SK-N-SH treated with all-trans-retinoic acid at 6 μM for 48 hours (cell line): ENCODE results near the gene ROBO1.

ENCODE experiments used
- ATAC-seq: fragments of 200-7000 bp; cut with Tn5 transposase; 3 replicates; pipeline ENCODE4 v1.9.1; 2020; ENCODE audit warnings: mild to moderate bottlenecking, moderate library complexity
- ARNTL ChIP-seq: fragments of 450-650 bp; formaldehyde crosslinking; IDR thresholded peaks from 2 replicates; pipeline ENCODE4 v1.5.0; 2020; ENCODE audit warnings: low read depth, mild to moderate bottlenecking, moderate library complexity, borderline replicate concordance
- BACH2 ChIP-seq: fragments of 250-450 bp; sonication (Bioruptor Pico); IDR thresholded peaks from 2 replicates; pipeline ENCODE4 v1.9.0; 2021; ENCODE audit warnings: mild to moderate bottlenecking, borderline replicate concordance
- CREB5 ChIP-seq: fragments of 250-450 bp; sonication (Bioruptor Pico); IDR thresholded peaks from 2 replicates; pipeline ENCODE4 v1.5.1; 2020; ENCODE audit warnings: low read depth, mild to moderate bottlenecking, moderate library complexity
- CSDC2 ChIP-seq: fragments of 250-450 bp; sonication (Bioruptor Pico); IDR thresholded peaks from 2 replicates; pipeline ENCODE4 v1.5.0; 2020; ENCODE audit warnings: mild to moderate bottlenecking, moderate library complexity
- ESRRG ChIP-seq: fragments of 250-450 bp; sonication (Bioruptor Pico); IDR thresholded peaks from 2 replicates; pipeline ENCODE4 v1.6.1; 2021; ENCODE audit warnings: mild to moderate bottlenecking
- GLIS3 ChIP-seq: fragments of 250-450 bp; sonication (Bioruptor Pico); IDR thresholded peaks from 2 replicates; pipeline ENCODE4 v1.5.0; 2020; ENCODE audit warnings: mild to moderate bottlenecking, moderate library complexity
- ISL1 ChIP-seq: fragments of 250-450 bp; sonication (Bioruptor Pico); IDR thresholded peaks from 2 replicates; pipeline ENCODE4 v2.1.2; 2022; ENCODE audit warnings: mild to moderate bottlenecking, moderate library complexity
- OSR1 ChIP-seq: fragments of 250-450 bp; sonication (Bioruptor Pico); IDR thresholded peaks from 2 replicates; pipeline ENCODE4 v1.8.0; 2022; ENCODE audit warnings: moderate library complexity, mild to moderate bottlenecking, inconsistent platforms
- PATZ1 ChIP-seq: fragments of 250-450 bp; sonication (Bioruptor Pico); IDR thresholded peaks from 2 replicates; pipeline ENCODE4 v1.8.0; 2020; ENCODE audit warnings: mild to moderate bottlenecking, moderate library complexity, borderline replicate concordance
- POU6F1 ChIP-seq: fragments of 250-450 bp; sonication (Bioruptor Pico); IDR thresholded peaks from 2 replicates; pipeline ENCODE4 v1.8.0; 2021; ENCODE audit warnings: low read depth, mild to moderate bottlenecking, moderate library complexity, borderline replicate concordance
- PPARA ChIP-seq: fragments of 250-450 bp; sonication (Bioruptor Pico); IDR thresholded peaks from 2 replicates; pipeline ENCODE4 v1.5.0; 2020; ENCODE audit warnings: mild to moderate bottlenecking, borderline replicate concordance
- SNAI2 ChIP-seq: fragments of 250-450 bp; sonication (Bioruptor Pico); IDR thresholded peaks from 2 replicates; pipeline ENCODE4 v1.5.0; 2020; ENCODE audit warnings: mild to moderate bottlenecking, moderate library complexity
- TOX ChIP-seq: fragments of 250-450 bp; sonication (Bioruptor Pico); IDR thresholded peaks from 2 replicates; pipeline ENCODE4 v1.8.0; 2021; ENCODE audit warnings: mild to moderate bottlenecking, moderate library complexity, borderline replicate concordance
- TSHZ2 ChIP-seq: fragments of 250-450 bp; sonication (Bioruptor Pico); IDR thresholded peaks from 2 replicates; pipeline ENCODE4 v1.5.0; 2020; ENCODE audit warnings: mild to moderate bottlenecking, moderate library complexity
- ZC3H10 ChIP-seq: fragments of 250-450 bp; sonication (Bioruptor Pico); IDR thresholded peaks from 2 replicates; pipeline ENCODE4 v1.5.1; 2021; ENCODE audit warnings: mild to moderate bottlenecking, moderate library complexity
- ZFP3 ChIP-seq: fragments of 250-450 bp; sonication (Bioruptor Pico); IDR thresholded peaks from 2 replicates; pipeline ENCODE4 v1.5.0; 2020; ENCODE audit warnings: mild to moderate bottlenecking, moderate library complexity
- ZFP30 ChIP-seq: fragments of 450-650 bp; formaldehyde crosslinking; IDR thresholded peaks from 2 replicates; pipeline ENCODE4 v1.5.0; 2022; ENCODE audit warnings: mild to moderate bottlenecking, moderate library complexity
- ZNF565 ChIP-seq: fragments of 450-650 bp; formaldehyde crosslinking; conservative IDR thresholded peaks from 2 replicates; pipeline ENCODE4 v1.5.0; 2020; ENCODE audit warnings: low read depth, mild to moderate bottlenecking, moderate library complexity
- ZNF70 ChIP-seq: fragments of 450-650 bp; formaldehyde crosslinking; IDR thresholded peaks from 2 replicates; pipeline ENCODE4 v1.5.0; 2020; ENCODE audit warnings: mild to moderate bottlenecking, moderate library complexity
- ZNF8 ChIP-seq: fragments of 450-650 bp; formaldehyde crosslinking; IDR thresholded peaks from 2 replicates; pipeline ENCODE4 v1.5.0; 2020; ENCODE audit warnings: mild to moderate bottlenecking, moderate library complexity

The ROBO1 gene

GRCh38 chr3:79012946-79013362 is 754.8 kb downstream of the ROBO1 start:
- TF ChIP-seq OSR1 (CRISPR knock-in tag) (no peak), POU6F1 (no peak), CSDC2 (no peak)
- TF ChIP-seq, all 23 proteins: peak for 0
- ATAC-seq, result no peak

- TF ChIP-seq ZNF70 (CRISPR knock-in tag) (no peak), PATZ1 (CRISPR knock-in tag) (no peak), ZNF8 (no peak), ESRRG (CRISPR knock-in tag) (no peak), ZNF565 (CRISPR knock-in tag) (no peak), TOX (CRISPR knock-in tag) (no peak), GLIS3 (CRISPR knock-in tag) (no peak), ZFP3 (CRISPR knock-in tag) (no peak), ZC3H10 (CRISPR knock-in tag) (no peak), ZFP30 (CRISPR knock-in tag) (no peak), ISL1 (CRISPR knock-in tag) (no peak), TSHZ2 (CRISPR knock-in tag) (no peak)
- TF ChIP-seq, all 23 proteins: peak for 0
- ATAC-seq, result no peak
Observed at GRCh38 chr3:79012530-79012913, 755.3 kb downstream of the ROBO1 start.

- no peak for ATAC-seq
- no peak for TF ChIP-seq ZNF565 (CRISPR knock-in tag)
- TF ChIP-seq ZNF70 (CRISPR knock-in tag), result no peak
- TF ChIP-seq ZFP30 (CRISPR knock-in tag), result no peak
- TF ChIP-seq ESRRG (CRISPR knock-in tag), result no peak
- TF ChIP-seq BACH2 (CRISPR knock-in tag), result no peak
- no peak for TF ChIP-seq ARNTL (CRISPR knock-in tag)
- TF ChIP-seq GLIS3 (CRISPR knock-in tag), result no peak
- no peak for TF ChIP-seq CREB5 (CRISPR knock-in tag)
- no peak for TF ChIP-seq ZC3H10 (CRISPR knock-in tag)
- no peak for TF ChIP-seq OSR1 (CRISPR knock-in tag)
- TF ChIP-seq ISL1 (CRISPR knock-in tag), result no peak
- TF ChIP-seq TSHZ2 (CRISPR knock-in tag), result no peak
- no peak for TF ChIP-seq ZFP3 (CRISPR knock-in tag)
- TF ChIP-seq CSDC2, result no peak
- TF ChIP-seq ZNF8, result no peak
- TF ChIP-seq POU6F1, result no peak
- TF ChIP-seq PPARA (CRISPR knock-in tag), result no peak
- no peak for TF ChIP-seq SNAI2
- TF ChIP-seq, all 23 proteins: peak for 0
Observed at GRCh38 chr3:79011821-79012529, 755.8 kb downstream of the ROBO1 start.
